HG03460 (cell line): ENCODE results near the gene ZNF236.

Experiments
- ATAC-seq: cut with Tn5 transposase; IDR thresholded peaks from one replicate; pipeline ENCODE4 v1.9.1; 2021; ENCODE audit not compliant: unreplicated experiment

ZNF236 gene

GRCh38 chr18:76905821-76906220 lies 83.5 kb downstream of the ZNF236 start:
- no peak for ATAC-seq

GRCh38 chr18:76908277-76908676 lies 85.9 kb downstream of the ZNF236 start:
- no peak for ATAC-seq

GRCh38 chr18:76909439-76909838 lies 87.1 kb downstream of the ZNF236 start:
- ATAC-seq: no peak

GRCh38 chr18:76911440-76911839 lies 89.1 kb downstream of the ZNF236 start:
- no peak for ATAC-seq

GRCh38 chr18:76913583-76913982 lies 91.2 kb downstream of the ZNF236 start:
- no peak for ATAC-seq

- ATAC-seq: no peak
Measured at GRCh38 chr18:76914314-76914713, 92.0 kb downstream of the ZNF236 start.

GRCh38 chr18:76914796-76915195 lies 92.4 kb downstream of the ZNF236 start:
- ATAC-seq: no peak

GRCh38 chr18:76915456-76915855 lies 93.1 kb downstream of the ZNF236 start:
- no peak for ATAC-seq

GRCh38 chr18:76920974-76921373 lies 98.6 kb downstream of the ZNF236 start:
- no peak for ATAC-seq

GRCh38 chr18:76922107-76922506 lies 99.8 kb downstream of the ZNF236 start:
- ATAC-seq: peak; percentile 99

GRCh38 chr18:76923485-76924085 lies 101.2 kb downstream of the ZNF236 start:
- no peak for ATAC-seq

- no peak for ATAC-seq
Measured at GRCh38 chr18:76925501-76925900, 103.1 kb downstream of the ZNF236 start.

GRCh38 chr18:76927223-76927725 lies 104.9 kb downstream of the ZNF236 start:
- ATAC-seq: no peak

- ATAC-seq: no peak
Measured at GRCh38 chr18:76928179-76928868, 106.0 kb downstream of the ZNF236 start.

GRCh38 chr18:76931171-76931570 lies 108.8 kb downstream of the ZNF236 start:
- ATAC-seq: no peak

GRCh38 chr18:76932026-76932819 lies 109.9 kb downstream of the ZNF236 start:
- no peak for ATAC-seq

- ATAC-seq: no peak
Measured at GRCh38 chr18:76935722-76936337, 113.5 kb downstream of the ZNF236 start.

GRCh38 chr18:76936877-76937276 lies 114.5 kb downstream of the ZNF236 start:
- ATAC-seq: no peak

GRCh38 chr18:76937597-76937996 lies 115.2 kb downstream of the ZNF236 start:
- no peak for ATAC-seq

GRCh38 chr18:76938619-76939018 lies 116.3 kb downstream of the ZNF236 start:
- no peak for ATAC-seq

- ATAC-seq: no peak
Measured at GRCh38 chr18:76941284-76941683, 118.9 kb downstream of the ZNF236 start.
